Epithelial cell of esophagus (primary cell): ENCODE data around the gene F9.
"Not testable (repeated sequence)": the region's sequence is repeated elsewhere in the genome, so short reads cannot be mapped to it uniquely, and the experiment has no call there.

ENCODE experiments used
- DNase-seq: peaks from one replicate; pipeline ENCODE4 v3.0.0; 2010; ENCODE audit warnings: low read depth
- H3K4me3 ChIP-seq: 2 replicates; pipeline ENCODE4 v1.5.1; 2011; ENCODE audit warnings: mild to moderate bottlenecking, low read length, control low read depth
- CTCF ChIP-seq: IDR thresholded peaks from 2 replicates; pipeline ENCODE4 v1.5.1; 2011; ENCODE audit warnings: low read depth, mild to moderate bottlenecking, low read length, control low read depth, inconsistent platforms; ENCODE audit not compliant: insufficient read depth; ENCODE audit errors: missing control alignments

F9 gene

GRCh38 chrX:139530550-139530949, at the start of gene F9:
Gene F9, plus strand, starts transcription at chrX:139530739. Its CDS starts 26 bp downstream, at chrX:139530765.
- no peak within 1 kb of the TSS for H3K4me3 ChIP-seq
- TF ChIP-seq CTCF: no peak
- no peak for DNase-seq

DNA sequence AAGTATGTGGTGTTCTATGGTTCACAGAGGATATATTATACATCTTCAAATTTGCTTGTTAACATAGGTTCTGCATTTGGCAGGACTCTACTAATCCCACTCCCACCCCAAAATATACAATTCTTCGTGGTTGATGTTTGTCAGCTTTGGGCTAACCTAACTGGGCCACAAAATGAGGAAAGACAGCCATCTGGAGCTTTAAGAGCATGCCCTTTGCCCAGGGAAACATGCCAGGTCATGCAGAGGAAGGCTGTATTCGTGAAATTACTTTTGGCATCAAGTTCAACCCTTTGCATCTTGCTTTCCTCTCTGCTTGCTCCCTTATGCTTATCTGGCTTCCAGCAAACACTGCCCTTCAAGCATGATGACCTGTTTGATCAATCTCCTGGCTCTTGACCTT, 46.8 kb upstream of the F9 start:
- H3K4me3 ChIP-seq: no peak overlapping the region
- DNase-seq: no peak
- TF ChIP-seq CTCF: no peak

GRCh38 chrX:139484591-139484990, 45.9 kb upstream of the F9 start:
- no peak for DNase-seq
- H3K4me3 ChIP-seq: no peak overlapping the region
- TF ChIP-seq CTCF: no peak

- TF ChIP-seq CTCF: no peak
- DNase-seq: no peak
- no peak overlapping the region for H3K4me3 ChIP-seq
These were observed 35.2 kb upstream of the F9 start for GRCh38 chrX:139495324-139495723.

GRCh38 chrX:139506333-139506732, 24.2 kb upstream of the F9 start:
- no peak overlapping the region for H3K4me3 ChIP-seq
- no peak for DNase-seq
- no peak for TF ChIP-seq CTCF

DNA sequence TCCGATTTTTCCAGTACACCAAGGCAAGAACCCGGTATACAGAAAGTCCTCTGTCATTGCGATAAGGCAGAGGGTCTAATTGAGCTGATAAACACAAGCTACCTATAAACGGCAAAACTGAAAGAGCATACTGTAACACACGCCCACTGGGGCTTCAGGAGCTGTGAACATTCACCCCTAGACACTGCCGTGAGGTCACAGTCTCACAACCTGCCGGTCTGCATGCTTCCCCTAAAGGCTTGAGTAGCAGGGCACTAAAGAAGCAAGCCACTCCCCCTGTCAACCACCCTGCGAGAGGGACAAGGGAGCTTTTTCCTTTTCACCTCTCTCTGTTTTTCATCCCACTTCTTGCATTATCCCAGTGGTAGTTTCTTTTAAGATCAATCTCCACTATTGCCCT, 22.4 kb upstream of the F9 start:
- no peak for TF ChIP-seq CTCF
- DNase-seq: no peak
- H3K4me3 ChIP-seq: no peak overlapping the region

GRCh38 chrX:139518475-139518874, 12.1 kb upstream of the F9 start:
- TF ChIP-seq CTCF: no peak
- no peak for DNase-seq
- H3K4me3 ChIP-seq: no peak overlapping the region

- DNase-seq, H3K4me3 ChIP-seq: not testable (repeated sequence)
These were observed 1.7 kb upstream of the F9 start for GRCh38 chrX:139528829-139529228.
